Spinal cord (tissue), 10 donors: ENCODE data around the gene ADARB2. TPM values are rescaled to one million over a fixed set of nuclear protein-coding genes. Genes with fewer than 3 reads are reported as not detected.
A peak's percentile ranks its signal among the peaks of the same experiment; 100 is the strongest.

Experiments
- DNase-seq, 6 donors: peaks; one replicate each; pipeline versions ENCODE4 v3.0.0 to v3.0.0-alpha.2; 2013 to 2015; ENCODE audit warnings: low spot score in 6 of 6, low read depth in 4 of 6
- H3K27ac ChIP-seq: one replicate; pipeline ENCODE4 v1.5.1; 2013; ENCODE audit warnings: low read depth, low read length, control low read depth
- H3K27me3 ChIP-seq: one replicate; pipeline ENCODE4 v1.6.1; 2013; ENCODE audit warnings: low read length; ENCODE audit not compliant: control insufficient read depth, insufficient read depth
- H3K36me3 ChIP-seq: one replicate; pipeline ENCODE4 v1.6.1; 2013; ENCODE audit warnings: low read length; ENCODE audit not compliant: control insufficient read depth, insufficient read depth
- H3K4me1 ChIP-seq: one replicate; pipeline ENCODE4 v1.6.1; 2013; ENCODE audit warnings: low read length; ENCODE audit not compliant: control insufficient read depth, insufficient read depth
- H3K4me3 ChIP-seq: one replicate; pipeline ENCODE4 v1.5.1; 2013; ENCODE audit warnings: low read depth, low read length, control low read depth
- H3K9me3 ChIP-seq: one replicate; pipeline ENCODE4 v1.6.1; 2013; ENCODE audit warnings: low read length; ENCODE audit not compliant: control insufficient read depth, insufficient read depth
- WGBS: methylation state at CpG from one replicate; pipeline ENCODE4 v1.1.5; 2013; ENCODE audit warnings: missing lambda C conversion rate; ENCODE audit not compliant: insufficient coverage; 5-methylcytosine and 5-hydroxymethylcytosine counted together
- polyA plus RNA-seq, 2 donors: library from polyadenylated mRNA; unstranded; fragments of 120-200 nt; gene quantifications; one replicate each; pipeline ENCODE4 v1.2.1, GENCODE V29; 2013; ENCODE audit not compliant: insufficient read length in 2 of 2
- total RNA-seq, 2 donors: library from RNA; depleted of rRNA in 1 of 2; stranded (reverse); fragments of 120-200 nt in 1 of 2; fragments of >200 nt in 1 of 2; gene quantifications; one replicate each; pipeline versions ENCODE4 v1.2.3 to v1.2.4, GENCODE V29; 2013 to 2014
- donor health status: healthy.

Gene ADARB2
- total and polyA plus RNA-seq, 4 donors = 4.1 to 11.2 (median 8.3) TPM

DNA sequence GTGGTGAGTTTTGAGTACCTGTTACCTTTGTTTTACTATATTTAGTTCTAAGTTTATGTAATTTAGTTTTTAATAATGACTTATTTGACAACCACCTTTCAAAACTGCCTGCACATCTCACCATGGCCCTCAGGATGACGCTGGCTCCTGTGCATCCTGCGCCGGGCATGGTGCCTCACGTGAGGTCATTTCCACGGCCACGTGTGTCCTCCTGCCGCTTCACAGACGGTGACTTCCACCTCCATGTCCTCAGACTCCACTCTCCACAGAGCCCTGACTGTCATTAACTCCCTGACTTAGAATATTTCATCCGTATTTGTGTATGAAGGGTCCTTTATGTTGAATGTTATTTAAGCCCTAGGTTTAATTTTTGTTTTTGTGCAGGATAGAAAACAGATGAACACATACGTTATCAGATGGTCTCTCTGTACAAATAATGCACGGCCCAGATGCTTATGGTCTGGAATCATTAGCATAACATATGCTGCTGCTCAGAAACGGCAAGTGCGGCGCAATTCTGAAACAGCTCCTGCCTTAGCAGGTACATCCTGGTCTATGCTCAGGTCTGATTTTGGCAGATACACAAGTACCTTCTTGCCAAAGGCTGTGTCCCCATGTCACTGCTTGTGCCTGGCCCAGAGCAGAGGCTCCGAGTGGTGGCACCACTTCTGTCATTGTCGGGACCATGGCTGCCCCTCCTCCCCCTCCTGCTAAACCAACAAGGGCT, 525.3 kb downstream of the ADARB2 start:
- Histone ChIP-seq H3K27ac (no peak overlapping the region), H3K36me3 (peaks cover 41% of the 10 kb centered on the region), H3K27me3 (no peaks in the 10 kb centered on the region), H3K4me1 (no peaks in the 10 kb centered on the region), H3K4me3 (no peak overlapping the region), H3K9me3 (no peaks in the 10 kb centered on the region)
- WGBS = 80% methylated on average over 9 of the region's 16 CpGs
- DNase-seq = peak in 2 of 6 donors; percentile 52 to 61

GRCh38 chr10:1210667-1211066, 526.7 kb downstream of the ADARB2 start:
- WGBS = 46% methylated on average over 14 of the region's 14 CpGs
- H3K4me3 ChIP-seq = no peak overlapping the region
- no peaks in the 10 kb centered on the region for H3K27me3 ChIP-seq
- DNase-seq = no peak
- H3K27ac ChIP-seq = no peak overlapping the region
- H3K4me1 ChIP-seq = no peaks in the 10 kb centered on the region
- H3K9me3 ChIP-seq = no peaks in the 10 kb centered on the region
- H3K36me3 ChIP-seq = peaks cover 28% of the 10 kb centered on the region

DNA sequence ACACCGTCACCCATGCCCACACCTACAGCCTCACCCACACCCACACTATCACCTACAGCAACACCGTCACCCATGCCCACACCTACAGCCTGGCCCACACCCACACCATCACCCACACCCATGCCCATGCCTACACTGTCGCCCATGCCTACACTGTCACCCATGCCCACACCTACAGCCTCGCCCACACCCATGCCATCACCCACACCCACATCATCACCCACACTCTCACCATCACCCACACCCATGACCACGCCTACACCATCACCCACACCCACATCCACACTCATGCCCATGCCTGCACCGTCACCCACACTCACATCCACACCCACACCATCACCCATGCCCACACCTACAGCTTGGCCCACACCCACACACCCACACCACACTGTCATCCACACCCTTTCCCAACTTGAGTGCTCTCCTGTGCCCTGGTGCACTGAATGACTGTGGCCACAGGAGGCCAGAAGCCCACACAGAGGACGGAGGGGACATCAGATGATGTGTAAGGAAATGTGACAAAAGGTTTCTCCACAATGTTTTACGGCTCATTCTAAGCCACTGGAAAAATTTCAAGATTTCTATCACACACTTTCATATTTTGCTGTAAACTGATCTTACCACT, 527.9 kb downstream of the ADARB2 start:
- H3K27ac ChIP-seq = no peak overlapping the region
- 84% methylated on average over 6 of the region's 8 CpGs for WGBS
- no peaks in the 10 kb centered on the region for H3K9me3 ChIP-seq
- no peaks in the 10 kb centered on the region for H3K4me1 ChIP-seq
- H3K4me3 ChIP-seq = no peak overlapping the region
- no peak for DNase-seq
- peaks cover 19% of the 10 kb centered on the region for H3K36me3 ChIP-seq
- H3K27me3 ChIP-seq = no peaks in the 10 kb centered on the region

DNA sequence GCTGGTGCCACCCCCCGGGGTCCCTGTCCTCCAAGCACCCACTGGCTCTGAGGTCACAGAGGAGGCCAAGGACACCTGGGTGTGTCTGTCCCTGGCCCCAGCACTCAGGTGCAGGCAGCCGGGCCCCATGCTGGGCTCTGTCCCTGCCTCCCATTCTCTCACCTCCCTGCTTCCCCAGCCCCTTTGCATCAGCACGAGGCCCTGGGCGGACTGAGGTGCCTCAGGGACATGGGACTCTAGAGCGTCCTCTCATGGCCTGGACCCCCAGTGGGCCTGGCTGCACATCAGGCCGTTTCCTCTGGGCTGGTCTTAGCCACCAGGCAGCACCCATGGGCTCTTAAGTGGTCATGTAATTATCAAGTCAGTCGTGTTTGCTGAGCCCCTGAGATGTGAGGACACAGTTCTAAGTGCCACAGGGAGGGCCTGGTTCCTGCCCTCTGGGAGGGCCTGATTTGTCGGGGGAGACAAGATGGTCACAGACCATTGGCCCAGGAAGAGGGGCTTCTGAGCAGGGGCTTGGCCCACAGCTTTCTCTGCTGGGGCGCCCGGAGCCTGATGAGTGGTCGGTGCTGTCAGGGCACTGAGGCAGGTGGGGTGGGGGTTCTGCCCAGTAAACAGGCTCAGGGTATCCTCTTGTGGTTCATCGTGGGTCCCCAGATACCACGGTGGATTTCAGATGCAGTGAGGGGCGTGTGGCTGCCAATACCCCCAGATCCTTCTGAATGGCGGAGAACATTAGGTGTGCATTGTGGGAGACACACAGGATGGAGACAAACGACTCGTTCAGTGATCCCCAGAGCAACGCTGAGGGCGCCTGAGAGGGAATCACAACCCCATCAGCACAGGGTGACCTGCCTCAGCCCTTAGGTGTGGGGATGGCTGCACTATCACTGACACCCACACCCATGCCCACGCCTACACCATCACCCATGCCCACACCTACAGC, 528.7 kb downstream of the ADARB2 start:
- 93% methylated on average over 20 of the region's 20 CpGs for WGBS
- H3K36me3 ChIP-seq = peaks cover 10% of the 10 kb centered on the region
- no peak for DNase-seq
- no peak overlapping the region for H3K4me3 ChIP-seq
- no peaks in the 10 kb centered on the region for H3K9me3 ChIP-seq
- no peak overlapping the region for H3K27ac ChIP-seq
- H3K27me3 ChIP-seq = no peaks in the 10 kb centered on the region
- no peaks in the 10 kb centered on the region for H3K4me1 ChIP-seq

DNA sequence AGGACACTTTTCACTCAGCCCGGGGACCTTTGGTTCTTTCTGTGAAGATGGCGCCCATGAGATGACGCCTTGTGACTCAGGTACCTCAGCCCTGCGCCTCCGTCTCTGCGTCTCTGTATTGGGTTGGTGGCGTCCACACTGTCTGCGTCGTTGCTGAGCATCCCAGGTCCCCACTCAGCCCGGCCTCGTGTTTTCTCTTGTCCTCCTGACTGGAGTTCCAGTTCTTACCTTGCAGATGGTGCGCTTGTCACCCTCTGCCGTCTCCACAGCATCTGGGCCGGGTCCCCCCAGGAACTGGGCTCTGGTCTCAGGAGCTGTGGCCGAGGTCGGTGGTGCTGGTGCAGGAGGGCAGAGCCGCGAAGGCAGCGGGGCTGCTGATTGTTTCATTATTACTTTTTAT, 530.7 kb downstream of the ADARB2 start:
- Histone ChIP-seq H3K4me1 (no peaks in the 10 kb centered on the region), H3K27ac (no peak overlapping the region)
- no peak for DNase-seq

DNA sequence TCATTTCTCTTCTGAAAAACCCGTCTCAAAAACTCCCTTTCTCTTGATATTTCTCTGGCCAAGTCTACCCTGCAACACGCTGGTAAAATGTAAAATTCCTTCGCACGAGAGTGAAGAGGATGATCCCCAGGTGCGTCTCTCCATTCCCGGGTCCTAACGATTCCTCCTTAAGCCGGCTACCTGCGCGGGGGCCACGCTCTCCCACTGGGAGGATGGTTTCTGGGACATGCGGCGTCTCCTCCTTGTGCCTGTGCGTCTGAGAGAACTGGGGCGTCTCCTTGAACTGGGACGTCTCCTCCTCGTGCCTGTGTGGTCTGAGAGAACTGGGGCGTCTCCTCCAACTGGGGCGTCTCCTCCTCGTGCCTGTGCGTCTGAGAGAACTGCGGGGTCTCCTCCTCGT, 531.2 kb downstream of the ADARB2 start:
- peaks cover 3% of the 10 kb centered on the region for H3K4me1 ChIP-seq
- 90% methylated on average over 21 of the region's 23 CpGs for WGBS
- no peak for DNase-seq
- H3K27ac ChIP-seq = no peak overlapping the region
- no peak overlapping the region for H3K4me3 ChIP-seq
- H3K36me3 ChIP-seq = peaks cover 3% of the 10 kb centered on the region
- no peaks in the 10 kb centered on the region for H3K27me3 ChIP-seq
- H3K9me3 ChIP-seq = no peaks in the 10 kb centered on the region

More for the DNA sequence above, 530.7 kb downstream of the ADARB2 start:
- H3K4me3 ChIP-seq = no peak overlapping the region
- no peaks in the 10 kb centered on the region for H3K27me3 ChIP-seq
- H3K9me3 ChIP-seq = no peaks in the 10 kb centered on the region
- 94% methylated on average over 14 of the region's 19 CpGs for WGBS
- H3K36me3 ChIP-seq = peaks cover 3% of the 10 kb centered on the region

- 90% methylated on average over 20 of the region's 27 CpGs for WGBS
- no peak for DNase-seq
- Histone ChIP-seq H3K9me3 (no peaks in the 10 kb centered on the region), H3K4me3 (no peak overlapping the region), H3K36me3 (peaks cover 3% of the 10 kb centered on the region), H3K27me3 (no peaks in the 10 kb centered on the region), H3K4me1 (peaks cover 3% of the 10 kb centered on the region), H3K27ac (no peak overlapping the region)
Observed at GRCh38 chr10:1205450-1206030, 531.8 kb downstream of the ADARB2 start.

DNA sequence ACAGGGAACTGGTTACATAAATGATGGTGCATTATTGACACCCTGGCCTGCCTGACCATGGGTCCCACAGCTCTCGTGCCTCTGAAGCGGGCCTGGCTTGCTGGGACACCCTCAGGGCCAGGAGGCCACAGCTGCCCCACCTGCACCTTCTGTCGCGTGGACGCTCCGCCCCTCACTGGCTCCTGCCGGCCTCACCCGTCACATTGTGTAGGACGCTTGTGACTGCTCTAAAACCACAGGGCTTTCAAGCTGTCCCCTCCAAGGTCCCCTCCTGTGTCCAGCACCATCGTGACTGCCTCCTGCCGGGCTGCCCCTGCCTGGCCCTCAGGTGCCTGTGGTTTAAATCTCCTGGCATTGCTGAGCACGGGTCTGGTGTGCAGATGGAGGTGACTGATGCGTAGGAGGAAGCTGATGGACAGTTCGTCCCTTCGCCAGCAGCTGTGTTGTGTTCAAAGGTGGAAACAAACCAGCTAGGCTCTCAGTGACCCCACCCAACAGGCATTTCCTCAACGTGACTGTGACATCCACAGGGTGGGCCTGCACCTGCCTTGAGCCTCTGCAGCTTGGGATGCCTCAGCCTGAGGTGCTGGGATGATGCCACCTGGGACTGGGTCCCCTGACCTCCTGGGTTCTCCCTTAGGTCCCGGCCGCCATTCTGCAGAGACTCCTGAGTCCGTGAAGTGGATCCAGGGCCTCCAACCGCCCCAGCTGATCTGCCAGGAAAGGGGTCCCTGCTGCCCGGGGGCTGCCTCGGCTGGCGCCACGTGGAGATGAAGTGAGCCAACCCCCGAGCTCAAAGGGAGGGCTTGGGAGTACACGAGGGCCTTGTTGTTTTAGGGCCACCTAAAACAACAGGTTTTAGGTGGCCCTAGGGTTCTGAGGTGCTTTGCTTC, 532.6 kb downstream of the ADARB2 start:
- peaks cover 9% of the 10 kb centered on the region for H3K4me1 ChIP-seq
- WGBS = 90% methylated on average over 25 of the region's 26 CpGs
- no peak overlapping the region for H3K4me3 ChIP-seq
- H3K9me3 ChIP-seq = no peaks in the 10 kb centered on the region
- DNase-seq = no peak
- peaks cover 6% of the 10 kb centered on the region for H3K36me3 ChIP-seq
- H3K27ac ChIP-seq = no peak overlapping the region
- no peaks in the 10 kb centered on the region for H3K27me3 ChIP-seq
